Fibroblast of mammary gland (primary cell): ENCODE results near the gene HRK.

Source experiments
- DNase-seq: peaks from one replicate; pipeline ENCODE4 v3.0.0-alpha.2; 2010; ENCODE audit warnings: low read depth
- H3K4me3 ChIP-seq: 2 replicates; pipeline ENCODE4 v1.5.1; 2011; ENCODE audit warnings: low read depth, mild to moderate bottlenecking, low read length, moderate library complexity; ENCODE audit not compliant: control insufficient read depth
- TF ChIP-seq, protein P1 (sequence below): conservative IDR thresholded peaks from 2 replicates; pipeline ENCODE4 v1.5.1; 2011; ENCODE audit warnings: low read depth, low read length, inconsistent platforms; ENCODE audit not compliant: control insufficient read depth, insufficient read depth

HRK gene

DNA sequence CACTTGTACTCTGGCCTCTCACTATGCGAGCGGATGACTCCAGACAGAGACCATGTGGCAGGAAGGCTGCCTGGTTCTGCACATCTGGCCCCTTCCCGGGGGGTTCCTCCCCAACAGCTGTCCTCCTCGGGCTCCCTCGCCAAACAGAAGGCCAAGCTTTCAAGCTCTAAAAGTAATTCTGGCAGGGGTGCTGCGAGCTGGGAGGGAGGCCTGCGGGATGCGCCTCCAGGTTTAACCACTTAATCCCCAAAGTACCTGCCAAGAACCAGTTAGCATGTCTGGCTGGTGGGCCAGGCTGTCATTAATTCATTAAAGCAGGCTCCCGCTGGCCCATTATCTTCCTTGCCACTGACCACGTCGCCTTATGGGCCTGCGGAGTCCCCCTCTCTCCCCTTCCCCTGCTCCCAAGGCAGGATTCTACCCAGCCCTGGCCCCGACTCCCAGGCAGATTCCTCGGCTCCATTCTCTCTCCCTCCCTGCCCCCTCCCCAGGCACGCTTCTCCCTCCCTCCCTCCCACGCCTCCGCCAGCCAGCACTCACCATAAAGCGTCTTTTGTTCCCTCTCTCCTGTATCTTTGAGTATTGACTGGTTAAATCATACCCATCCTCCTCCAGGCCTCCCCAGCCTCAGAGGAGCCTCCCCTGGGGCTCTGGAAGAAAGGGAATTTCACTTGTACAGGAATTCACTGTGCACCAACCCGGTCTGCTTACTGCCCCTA, 4.9 kb downstream of the HRK start:
- DNase-seq: no peak
- TF ChIP-seq, protein P1, sequence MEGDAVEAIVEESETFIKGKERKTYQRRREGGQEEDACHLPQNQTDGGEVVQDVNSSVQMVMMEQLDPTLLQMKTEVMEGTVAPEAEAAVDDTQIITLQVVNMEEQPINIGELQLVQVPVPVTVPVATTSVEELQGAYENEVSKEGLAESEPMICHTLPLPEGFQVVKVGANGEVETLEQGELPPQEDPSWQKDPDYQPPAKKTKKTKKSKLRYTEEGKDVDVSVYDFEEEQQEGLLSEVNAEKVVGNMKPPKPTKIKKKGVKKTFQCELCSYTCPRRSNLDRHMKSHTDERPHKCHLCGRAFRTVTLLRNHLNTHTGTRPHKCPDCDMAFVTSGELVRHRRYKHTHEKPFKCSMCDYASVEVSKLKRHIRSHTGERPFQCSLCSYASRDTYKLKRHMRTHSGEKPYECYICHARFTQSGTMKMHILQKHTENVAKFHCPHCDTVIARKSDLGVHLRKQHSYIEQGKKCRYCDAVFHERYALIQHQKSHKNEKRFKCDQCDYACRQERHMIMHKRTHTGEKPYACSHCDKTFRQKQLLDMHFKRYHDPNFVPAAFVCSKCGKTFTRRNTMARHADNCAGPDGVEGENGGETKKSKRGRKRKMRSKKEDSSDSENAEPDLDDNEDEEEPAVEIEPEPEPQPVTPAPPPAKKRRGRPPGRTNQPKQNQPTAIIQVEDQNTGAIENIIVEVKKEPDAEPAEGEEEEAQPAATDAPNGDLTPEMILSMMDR: no peak
- H3K4me3 ChIP-seq: no peak overlapping the region

DNA sequence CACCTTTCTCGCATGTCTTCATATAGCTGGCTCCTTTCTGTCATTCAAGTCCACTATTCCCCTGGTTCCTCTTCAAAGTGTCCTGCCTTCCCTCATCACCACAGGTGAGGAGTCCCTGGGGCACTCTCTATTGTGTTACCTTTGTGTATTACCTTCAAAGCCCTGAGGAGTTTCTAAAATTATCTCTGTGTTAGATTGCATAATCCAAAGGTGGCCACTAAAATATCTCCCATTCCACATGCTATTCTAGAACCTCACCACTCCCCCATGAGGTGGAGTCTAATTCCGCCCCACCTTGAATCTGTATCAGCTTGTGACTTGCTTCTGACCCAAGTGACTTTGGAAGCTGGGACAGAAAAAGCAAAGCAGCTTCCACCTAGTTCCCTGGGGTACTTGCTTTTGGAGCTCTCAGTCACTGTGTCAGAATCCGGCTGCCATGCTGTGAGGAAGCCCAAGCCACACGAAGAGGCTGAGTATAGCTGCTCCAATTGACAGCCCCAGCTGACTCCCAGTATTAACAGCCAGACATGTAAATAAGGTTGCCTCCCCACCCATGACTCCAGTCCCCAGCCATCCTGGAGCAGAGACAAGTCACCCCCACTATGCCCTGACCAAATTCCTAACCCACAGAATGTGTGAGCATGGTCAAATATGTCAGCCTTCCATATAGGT, 6.8 kb downstream of the HRK start:
- no peak overlapping the region for H3K4me3 ChIP-seq
- no peak for DNase-seq
- TF ChIP-seq, protein P1: no peak

DNA sequence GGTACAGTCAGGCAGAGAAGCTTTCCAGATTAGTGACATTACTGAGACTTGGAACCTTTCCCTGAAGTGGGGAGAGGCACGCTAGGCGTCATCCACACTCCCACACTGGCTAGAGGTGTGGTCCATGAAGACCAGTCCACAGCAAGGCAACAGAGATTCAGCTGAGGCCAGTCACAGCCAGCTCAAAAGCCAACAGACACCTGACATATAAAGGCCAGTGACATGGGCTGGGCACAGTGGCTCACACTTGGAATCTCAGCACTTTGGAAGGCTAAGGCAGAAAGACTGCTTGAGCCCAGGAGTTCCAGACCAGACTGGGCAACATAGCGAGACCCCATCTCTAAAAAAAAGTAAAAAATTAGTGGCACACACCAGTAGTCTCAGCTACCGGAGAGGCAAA, 10.9 kb downstream of the HRK start:
- no peak overlapping the region for H3K4me3 ChIP-seq
- no peak for DNase-seq
- TF ChIP-seq, protein P1: no peak

DNA sequence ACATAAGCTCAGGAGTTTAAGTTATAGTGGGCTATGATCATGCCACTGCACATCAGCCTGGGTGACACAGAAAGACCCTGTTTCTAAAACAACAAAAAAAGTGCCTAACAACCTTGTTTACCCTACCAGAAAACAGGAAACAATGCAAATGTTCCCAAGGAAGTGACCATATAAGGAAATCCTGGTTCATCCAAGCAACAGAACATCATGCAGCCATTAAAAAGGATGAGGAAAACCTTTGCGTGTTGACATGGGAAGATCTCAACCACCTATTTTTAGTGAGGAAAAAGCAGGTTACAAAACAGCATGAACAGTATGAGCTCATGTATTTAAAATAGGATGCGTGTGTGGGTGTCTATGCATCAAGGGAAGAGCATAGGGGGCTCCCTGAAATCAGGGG, 13.7 kb downstream of the HRK start:
- TF ChIP-seq, protein P1: no peak
- DNase-seq: no peak
- no peak overlapping the region for H3K4me3 ChIP-seq

DNA sequence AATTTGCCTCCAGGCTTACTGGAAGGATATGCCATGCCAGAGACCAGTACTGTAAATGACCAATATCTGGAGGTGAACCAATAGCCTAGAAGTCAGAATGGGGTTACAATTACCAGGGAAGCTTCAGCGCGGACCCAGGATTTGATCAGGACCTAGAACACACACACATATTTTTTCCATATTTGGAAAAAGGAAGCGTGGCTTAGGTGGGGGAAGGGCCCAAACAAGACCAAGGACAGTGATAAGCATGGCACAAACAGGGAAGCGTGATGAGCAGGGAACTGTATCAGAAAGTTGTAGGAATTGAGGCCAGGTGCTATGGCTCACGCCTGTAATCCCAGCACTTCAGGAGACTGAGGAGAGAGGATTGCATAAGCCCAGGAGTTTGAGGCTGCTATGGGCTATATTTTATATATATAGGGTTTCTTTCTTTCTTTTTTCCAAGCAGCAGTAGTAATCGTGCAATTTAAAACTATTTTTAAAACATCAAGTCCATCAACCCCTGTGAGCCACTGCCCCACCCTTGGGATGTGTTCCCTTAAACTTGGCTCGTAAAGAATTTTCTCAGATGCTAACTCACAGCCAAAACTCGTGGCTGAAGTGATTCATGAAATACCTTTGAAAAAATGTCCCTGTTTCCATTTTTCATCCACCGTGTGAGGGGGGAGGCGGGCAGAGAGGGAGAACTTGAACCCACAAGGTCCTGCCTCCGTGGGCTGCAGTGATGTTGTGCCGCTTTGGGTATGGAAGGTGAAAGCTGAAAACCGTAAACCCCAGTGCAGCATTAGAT, 16.7 kb downstream of the HRK start:
- DNase-seq: peak; percentile 70
- TF ChIP-seq, protein P1: no peak
- H3K4me3 ChIP-seq: no peak overlapping the region

DNA sequence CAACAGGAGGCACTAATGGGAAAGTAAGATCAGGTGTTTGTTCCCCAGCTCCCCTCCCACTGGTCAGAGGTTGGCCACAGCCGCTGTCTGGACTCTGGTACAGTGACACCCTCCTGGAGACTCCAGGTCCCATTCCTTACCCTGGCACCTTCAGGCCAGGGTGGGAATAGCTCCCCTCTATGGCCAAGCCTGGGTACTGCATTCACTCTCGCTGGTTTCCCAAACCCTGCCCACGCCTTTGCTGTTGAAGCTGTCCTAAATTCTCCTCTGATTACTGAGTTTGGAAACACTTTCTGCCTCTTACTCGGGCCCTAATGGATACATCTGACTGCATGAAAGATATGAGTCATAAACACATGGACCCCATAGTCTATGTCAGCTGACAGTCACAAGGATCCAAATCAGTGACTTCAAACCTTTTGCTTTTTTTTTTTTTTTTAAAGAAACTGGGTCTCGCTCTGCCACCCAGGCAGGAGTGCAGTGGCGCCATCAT, 17.9 kb downstream of the HRK start:
- TF ChIP-seq, protein P1: peak; percentile 61
- peak; percentile 77 for DNase-seq
- no peak overlapping the region for H3K4me3 ChIP-seq
